ENCODE data around the gene LOC101059915.

The LOC101059915 gene

DNA sequence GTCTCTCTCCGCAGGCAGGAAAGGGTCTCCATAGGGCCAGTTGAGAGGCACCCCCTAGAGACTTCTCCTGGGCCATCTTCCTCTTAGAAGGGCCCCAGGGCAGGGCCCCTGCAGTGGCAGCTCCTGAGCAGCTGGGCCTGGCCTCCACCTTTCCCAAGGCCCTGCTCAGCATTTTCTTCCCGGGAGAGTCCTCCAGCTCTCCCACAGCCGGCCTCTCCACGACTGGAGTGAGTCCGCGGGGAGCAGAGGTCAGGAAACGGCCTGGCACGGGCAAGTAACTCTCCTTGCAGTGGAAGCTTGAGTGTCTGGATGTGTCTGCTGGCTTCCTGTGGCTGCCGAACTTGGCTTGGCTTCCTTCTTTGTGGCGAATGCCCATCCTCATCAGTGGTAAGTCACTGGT, 1.6 kb upstream of the LOC101059915 start:
- POLR2A ChIA-PET: no interaction called here

More for the DNA sequence above, 1.6 kb upstream of the LOC101059915 start:
- ChIA-PET RAD21 (ENCODE audit: low non-redundant PET in 1 of 2, low total read pairs in 2 of 2, uncharacterized antibody in 2 of 2, unreplicated experiment in 2 of 2) (no interaction called here), CTCF (no interaction called here)
- ATAC-seq (no peak), DNase-seq (ENCODE audit: low read depth, low spot score) (no peak)
- H3K4me3 ChIP-seq (replicated peaks in 1 of 2; ENCODE audit: low read depth in 1 of 2, low read length in 2 of 2): no peak overlapping the region
- H4K20me1 ChIP-seq (ENCODE audit: insufficient read depth): no peaks in the 10 kb centered on the region
- TF ChIP-seq SP1 (IDR thresholded peaks at IDR 0.05; ENCODE audit: low read depth) (no peak), SRF (IDR thresholded peaks at IDR 0.05; ENCODE audit: low read depth) (no peak), EZH2phosphoT487 (IDR thresholded peaks at IDR 0.05; ENCODE audit: borderline replicate concordance) (no peak), RAD21 (IDR thresholded peaks at IDR 0.05; ENCODE audit: low read depth) (no peak), CEBPB (IDR thresholded peaks at IDR 0.05; ENCODE audit: low read depth) (no peak), TCF7L2 (IDR thresholded peaks at IDR 0.05; ENCODE audit: borderline replicate concordance, extremely low read depth, insufficient read depth, insufficient read length) (no peak), ZNF274 (IDR thresholded peaks at IDR 0.05; ENCODE audit: low read depth, low read length) (no peak), EZH2 (IDR thresholded peaks at IDR 0.05) (no peak), MAX (IDR thresholded peaks at IDR 0.05) (no peak), POLR2AphosphoS5 (IDR thresholded peaks at IDR 0.05; ENCODE audit: low read depth, low read length) (no peak), CBX3 (IDR thresholded peaks at IDR 0.05; ENCODE audit: low read depth) (no peak)
- TF ChIP-seq, protein P1, sequence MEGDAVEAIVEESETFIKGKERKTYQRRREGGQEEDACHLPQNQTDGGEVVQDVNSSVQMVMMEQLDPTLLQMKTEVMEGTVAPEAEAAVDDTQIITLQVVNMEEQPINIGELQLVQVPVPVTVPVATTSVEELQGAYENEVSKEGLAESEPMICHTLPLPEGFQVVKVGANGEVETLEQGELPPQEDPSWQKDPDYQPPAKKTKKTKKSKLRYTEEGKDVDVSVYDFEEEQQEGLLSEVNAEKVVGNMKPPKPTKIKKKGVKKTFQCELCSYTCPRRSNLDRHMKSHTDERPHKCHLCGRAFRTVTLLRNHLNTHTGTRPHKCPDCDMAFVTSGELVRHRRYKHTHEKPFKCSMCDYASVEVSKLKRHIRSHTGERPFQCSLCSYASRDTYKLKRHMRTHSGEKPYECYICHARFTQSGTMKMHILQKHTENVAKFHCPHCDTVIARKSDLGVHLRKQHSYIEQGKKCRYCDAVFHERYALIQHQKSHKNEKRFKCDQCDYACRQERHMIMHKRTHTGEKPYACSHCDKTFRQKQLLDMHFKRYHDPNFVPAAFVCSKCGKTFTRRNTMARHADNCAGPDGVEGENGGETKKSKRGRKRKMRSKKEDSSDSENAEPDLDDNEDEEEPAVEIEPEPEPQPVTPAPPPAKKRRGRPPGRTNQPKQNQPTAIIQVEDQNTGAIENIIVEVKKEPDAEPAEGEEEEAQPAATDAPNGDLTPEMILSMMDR (IDR thresholded peaks at IDR 0.05 in 2 of 3, conservative IDR thresholded peaks at IDR 0.05 in 1 of 3; ENCODE audit: borderline replicate concordance in 1 of 3, insufficient read depth in 1 of 3, low read depth in 2 of 3, low read length in 2 of 3): no peak
- intact Hi-C loops (cut with micrococcal nuclease): no loop called here
- H3K36me3 ChIP-seq (ENCODE audit: control insufficient read depth in 1 of 2, insufficient read depth in 2 of 2, low read length in 2 of 2): no peaks in the 10 kb centered on the region
- peaks cover 0 to under 1% of the 10 kb centered on the region in 2 experiments; a peak in 1 of 4 replicates for H3K4me1 ChIP-seq (ENCODE audit: control insufficient read depth in 1 of 2, insufficient read depth in 2 of 2, low read length in 2 of 2)
- no peak overlapping the region for H3K4me2 ChIP-seq (ENCODE audit: low read length)
- BruUV-seq (replicated peaks): no TSS peak
- H3K79me2 ChIP-seq (ENCODE audit: insufficient read depth, low read length): no peaks in the 10 kb centered on the region
- H3K9me2 ChIP-seq (ENCODE audit: insufficient read depth): no peaks in the 10 kb centered on the region
- H3K9me3 ChIP-seq (ENCODE audit: control insufficient read depth in 1 of 2, insufficient read depth in 1 of 2, low read depth in 1 of 2, low read length in 2 of 2): no peaks in the 10 kb centered on the region
- no peaks in the 10 kb centered on the region for H3K27me3 ChIP-seq (ENCODE audit: insufficient read depth, low read length)
- H3K27ac ChIP-seq (ENCODE audit: low read depth, low read length): no peak overlapping the region
- no peak overlapping the region for H2AFZ ChIP-seq (ENCODE audit: low read depth, low read length, poor library complexity, severe bottlenecking)
- H3K9ac ChIP-seq (ENCODE audit: low read length): no peak overlapping the region

Measured in HCT116 (cell line).